HepG2 (cell line): ENCODE data around the gene P2RY6. TPM values are rescaled to one million over a fixed set of nuclear protein-coding genes. Genes with fewer than 3 reads are reported as not detected.
A peak's percentile ranks its signal among the peaks of the same experiment; 100 is the strongest.

Experiments used
- CEBPB ChIP-seq: IDR thresholded peaks from 2 replicates; pipeline ENCODE4 v1.6.1; 2011; ENCODE audit warnings: low read depth, low read length, improper control_type of control experiment, borderline replicate concordance
- CSRNP2 ChIP-seq: sonication (generic); formaldehyde crosslinking; conservative IDR thresholded peaks from 2 replicates; pipeline ENCODE4 v1.8.0; 2022; ENCODE audit warnings: low read depth, missing genetic modification reagents
- ESRRA ChIP-seq: sonication (generic); formaldehyde crosslinking; IDR thresholded peaks from 2 replicates; pipeline ENCODE4 v1.5.1; 2020; ENCODE audit warnings: mild to moderate bottlenecking, low read depth, missing genetic modification reagents
- FIP1L1 ChIP-seq: fragments of 200-400 bp; formaldehyde crosslinking; IDR thresholded peaks from 2 replicates; pipeline ENCODE4 v1.6.1; 2018; ENCODE audit warnings: low read depth, mild to moderate bottlenecking, low read length, moderate library complexity, borderline replicate concordance; ENCODE audit not compliant: insufficient read depth
- HDAC6 ChIP-seq: fragments of 200-600 bp; sonication (generic); IDR thresholded peaks from 2 replicates; pipeline ENCODE4 v1.7.0; 2017; ENCODE audit warnings: mild to moderate bottlenecking, antibody characterized with exemption, low read length, low read depth
- HMGA1 ChIP-seq: sonication (generic); formaldehyde crosslinking; conservative IDR thresholded peaks from 2 replicates; pipeline ENCODE4 v1.4.0; 2020; ENCODE audit warnings: missing genetic modification reagents
- HNF1A ChIP-seq, 2 experiments: sonication (generic) in 1 of 2; formaldehyde crosslinking in 1 of 2; IDR thresholded peaks; 2 replicates each; pipeline versions ENCODE4 v1.4.0 to v1.6.1; 2016 to 2020; ENCODE audit warnings: borderline replicate concordance in 1 of 2, low read depth in 1 of 2, mild to moderate bottlenecking in 1 of 2, missing genetic modification reagents in 1 of 2
- ISL2 ChIP-seq: sonication (generic); formaldehyde crosslinking; IDR thresholded peaks from 2 replicates; pipeline ENCODE4 v1.5.0; 2020; ENCODE audit warnings: missing genetic modification reagents
- NFE2 ChIP-seq: sonication (generic); formaldehyde crosslinking; IDR thresholded peaks from 2 replicates; pipeline ENCODE4 v1.4.0; 2020; ENCODE audit warnings: missing genetic modification reagents
- SIN3A ChIP-seq: IDR thresholded peaks from 2 replicates; pipeline ENCODE4 v1.6.1; 2011; ENCODE audit warnings: low read depth, mild to moderate bottlenecking, control low read depth, low read length, borderline replicate concordance
- SKIL ChIP-seq: sonication (generic); formaldehyde crosslinking; IDR thresholded peaks from 2 replicates; pipeline ENCODE4 v1.8.0; 2022; ENCODE audit warnings: missing genetic modification reagents, mild to moderate bottlenecking, moderate library complexity, borderline replicate concordance
- SNRNP70 ChIP-seq: fragments of 200-400 bp; formaldehyde crosslinking; IDR thresholded peaks from 2 replicates; pipeline ENCODE4 v1.6.1; 2017; ENCODE audit warnings: mild to moderate bottlenecking, low read depth, low read length, moderate library complexity
- TBL1XR1 ChIP-seq: fragments of 150-350 bp; IDR thresholded peaks from 2 replicates; pipeline ENCODE4 v1.6.1; 2014; ENCODE audit warnings: borderline replicate concordance, low read length; ENCODE audit not compliant: partially characterized antibody
- TEF ChIP-seq: sonication (generic); formaldehyde crosslinking; IDR thresholded peaks from 2 replicates; pipeline ENCODE4 v1.5.0; 2020; ENCODE audit warnings: missing genetic modification reagents
- ZNF430 ChIP-seq: sonication (generic); formaldehyde crosslinking; IDR thresholded peaks from 2 replicates; pipeline ENCODE4 v1.9.0; 2021; ENCODE audit warnings: mild to moderate bottlenecking, missing genetic modification reagents
- ZNF468 ChIP-seq: sonication (generic); formaldehyde crosslinking; IDR thresholded peaks from 2 replicates; pipeline ENCODE4 v1.8.0; 2022; ENCODE audit warnings: mild to moderate bottlenecking, moderate library complexity, missing genetic modification reagents
- ZNF556 ChIP-seq: sonication (generic); formaldehyde crosslinking; IDR thresholded peaks from 2 replicates; pipeline ENCODE4 v1.4.0; 2020; ENCODE audit warnings: mild to moderate bottlenecking, missing genetic modification reagents, borderline replicate concordance
- ZNF784 ChIP-seq: sonication (generic); formaldehyde crosslinking; IDR thresholded peaks from 2 replicates; pipeline ENCODE4 v1.5.1; 2020; ENCODE audit warnings: missing genetic modification reagents, mild to moderate bottlenecking, borderline replicate concordance
- polyA plus RNA-seq, 8 experiments: library from polyadenylated mRNA; depleted of rRNA in 3 of 8; stranded (reverse) in 7 of 8; unstranded in 1 of 8; fragments of >200 nt; fragmentation: Illumina TruSeq in 4 of 8; extraction: Trizol in 4 of 8; gene quantifications; 2 replicates each; pipeline versions ENCODE4 v1.2.1 to v1.2.3, GENCODE V29; 2011 to 2016; ENCODE audit warnings: low read depth in 4 of 8, missing spikeins in 1 of 8, mixed read lengths in 1 of 8; ENCODE audit not compliant: insufficient read depth in 1 of 8
- total RNA-seq, 5 experiments: library from RNA; depleted of rRNA; stranded (reverse); fragments of >200 nt; fragmentation: Illumina TruSeq; extraction: Trizol; gene quantifications; 2 replicates each; pipeline ENCODE4 v1.2.3, GENCODE V29; 2016; ENCODE audit warnings: low read depth in 1 of 5

Gene P2RY6
- total and polyA plus RNA-seq, 2 of the 13 experiments (the other 11 are each of a cell fraction or from before 2014, with no cell fraction given), result 0.09 to 0.29 TPM

- TF ChIP-seq ZNF784 (CRISPR knock-in tag), result 0 out of 2 replicates have a peak, but pooled peaks have one; percentile 26
- no peak for TF ChIP-seq TEF (CRISPR knock-in tag)
- TF ChIP-seq ESRRA (CRISPR knock-in tag), result 0 out of 2 replicates have a peak, but pooled peaks have one; percentile 37
- TF ChIP-seq HNF1A (IDR thresholded peaks at IDR 0.05; ENCODE audit: low read depth), result no peak
- no peak for TF ChIP-seq HNF1A (CRISPR knock-in tag; IDR thresholded peaks at IDR 0.05; ENCODE audit: borderline replicate concordance)
- no peak for TF ChIP-seq NFE2 (CRISPR knock-in tag)
- TF ChIP-seq SKIL (CRISPR knock-in tag), result peak; percentile 53; the same call in 1 of the 2 replicates
- TF ChIP-seq CSRNP2 (CRISPR knock-in tag), result no peak
- no peak; the same call in 1 of the 2 replicates for TF ChIP-seq ZNF430 (CRISPR knock-in tag)
- TF ChIP-seq CEBPB, result peak; percentile 42; the same call in 1 of the 2 replicates
- TF ChIP-seq ISL2 (CRISPR knock-in tag), result no peak
- TF ChIP-seq ZNF556 (CRISPR knock-in tag), result peak; percentile 44; the same call in 1 of the 2 replicates
- TF ChIP-seq SNRNP70, result no peak
- peak; percentile 78; the same call in 1 of the 2 replicates for TF ChIP-seq SIN3A
- no peak for TF ChIP-seq HMGA1 (CRISPR knock-in tag)
- no peak for TF ChIP-seq TBL1XR1
- TF ChIP-seq HDAC6, result no peak
- TF ChIP-seq ZNF468 (CRISPR knock-in tag), result no peak
- TF ChIP-seq FIP1L1, result no peak
These were observed 35.3 kb downstream of the P2RY6 start (continued) for GRCh38 chr11:73307323-73308002.
